ENCODE results near the gene TMEM170A.

The TMEM170A gene

GRCh38 chr16:75486014-75486675 is 21.7 kb upstream of the TMEM170A start:
- TF ChIP-seq, protein P1, sequence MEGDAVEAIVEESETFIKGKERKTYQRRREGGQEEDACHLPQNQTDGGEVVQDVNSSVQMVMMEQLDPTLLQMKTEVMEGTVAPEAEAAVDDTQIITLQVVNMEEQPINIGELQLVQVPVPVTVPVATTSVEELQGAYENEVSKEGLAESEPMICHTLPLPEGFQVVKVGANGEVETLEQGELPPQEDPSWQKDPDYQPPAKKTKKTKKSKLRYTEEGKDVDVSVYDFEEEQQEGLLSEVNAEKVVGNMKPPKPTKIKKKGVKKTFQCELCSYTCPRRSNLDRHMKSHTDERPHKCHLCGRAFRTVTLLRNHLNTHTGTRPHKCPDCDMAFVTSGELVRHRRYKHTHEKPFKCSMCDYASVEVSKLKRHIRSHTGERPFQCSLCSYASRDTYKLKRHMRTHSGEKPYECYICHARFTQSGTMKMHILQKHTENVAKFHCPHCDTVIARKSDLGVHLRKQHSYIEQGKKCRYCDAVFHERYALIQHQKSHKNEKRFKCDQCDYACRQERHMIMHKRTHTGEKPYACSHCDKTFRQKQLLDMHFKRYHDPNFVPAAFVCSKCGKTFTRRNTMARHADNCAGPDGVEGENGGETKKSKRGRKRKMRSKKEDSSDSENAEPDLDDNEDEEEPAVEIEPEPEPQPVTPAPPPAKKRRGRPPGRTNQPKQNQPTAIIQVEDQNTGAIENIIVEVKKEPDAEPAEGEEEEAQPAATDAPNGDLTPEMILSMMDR (IDR thresholded peaks at IDR 0.05): no peak
- DNase-seq (ENCODE audit: low spot score): no peak
- H3K4me3 ChIP-seq: no peak overlapping the region
- H3K27ac ChIP-seq: no peak overlapping the region

- no peak for DNase-seq (ENCODE audit: low spot score)
- no peak overlapping the region for H3K4me3 ChIP-seq
- no peak overlapping the region for H3K27ac ChIP-seq
- TF ChIP-seq, protein P1 (IDR thresholded peaks at IDR 0.05): no peak
Measured at GRCh38 chr16:75485230-75486013, 20.9 kb upstream of the TMEM170A start.

GRCh38 chr16:75483222-75483621 is 18.7 kb upstream of the TMEM170A start:
- Histone ChIP-seq H3K4me3 (no peak overlapping the region), H3K27ac (no peak overlapping the region)
- no peak for DNase-seq (ENCODE audit: low spot score)
- TF ChIP-seq, protein P1 (IDR thresholded peaks at IDR 0.05): no peak

DNA sequence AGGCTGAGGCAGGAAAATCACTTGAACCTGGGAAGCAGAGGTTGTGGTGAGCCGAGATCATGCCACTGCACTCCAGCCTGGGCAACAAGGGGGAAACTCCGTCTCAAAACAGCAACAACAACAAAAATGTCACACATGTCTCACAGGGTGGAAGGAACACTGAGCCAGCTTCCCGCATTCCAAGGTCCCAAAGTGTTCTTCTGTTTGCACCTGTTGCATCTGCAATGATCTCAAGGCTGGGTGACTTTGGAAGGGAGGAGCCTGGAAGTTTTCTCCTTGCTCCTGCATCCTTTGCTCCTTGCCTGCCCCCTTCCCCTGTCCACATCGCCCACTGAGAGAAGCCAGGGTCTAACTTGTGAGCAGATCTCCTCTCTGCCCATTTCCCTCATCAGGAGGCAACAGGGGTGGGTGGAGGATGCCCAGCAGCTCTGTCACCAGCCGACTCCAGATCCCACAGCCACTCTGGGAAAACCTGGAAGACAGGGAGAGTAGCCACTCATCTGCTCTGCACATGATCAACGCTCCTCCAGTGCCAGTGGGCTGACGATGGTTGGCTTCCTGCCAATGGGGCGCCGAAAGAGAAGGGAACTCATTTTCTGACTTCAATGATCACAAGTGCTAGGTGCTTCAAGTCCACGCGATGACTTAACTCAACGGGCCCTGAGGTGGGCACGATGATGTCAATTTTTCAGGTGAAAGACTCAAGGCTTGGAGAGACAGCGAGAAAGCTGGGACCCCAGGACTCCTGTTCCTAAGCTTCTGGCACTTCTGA is 18.1 kb upstream of the TMEM170A start:
- TF ChIP-seq, protein P1 (IDR thresholded peaks at IDR 0.05): no peak
- no peak overlapping the region for H3K4me3 ChIP-seq
- no peak overlapping the region for H3K27ac ChIP-seq
- DNase-seq (ENCODE audit: low spot score): no peak

DNA sequence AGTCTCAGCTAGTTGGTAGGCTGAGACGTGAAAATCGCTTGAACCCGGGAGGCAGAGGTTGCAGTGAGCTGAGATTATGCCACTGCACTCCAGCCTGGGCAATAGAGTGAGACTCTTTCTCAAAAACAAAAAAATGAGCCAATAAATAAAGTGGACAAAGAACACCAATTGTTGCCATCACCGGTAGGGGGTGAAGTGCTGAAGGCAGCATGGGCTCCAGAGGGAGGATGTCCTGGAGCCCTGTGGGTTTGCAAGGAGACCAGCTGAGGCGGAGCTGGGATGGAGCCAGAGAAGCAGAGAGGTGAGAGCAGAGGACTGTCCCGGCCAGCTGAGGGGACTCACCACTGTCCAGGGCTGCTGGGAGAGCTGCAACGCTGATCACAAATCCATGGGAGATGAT is 17.0 kb upstream of the TMEM170A start:
- no peak for DNase-seq (ENCODE audit: low spot score)
- H3K4me3 ChIP-seq: no peak overlapping the region
- TF ChIP-seq, protein P1 (IDR thresholded peaks at IDR 0.05): no peak
- H3K27ac ChIP-seq: no peak overlapping the region

GRCh38 chr16:75479421-75479990 is 15.0 kb upstream of the TMEM170A start:
- Histone ChIP-seq H3K4me3 (no peak overlapping the region), H3K27ac (no peak overlapping the region)
- no peak for DNase-seq (ENCODE audit: low spot score)
- TF ChIP-seq, protein P1 (IDR thresholded peaks at IDR 0.05): no peak

Measured in coronary artery (tissue), 2 donors.